A549 (cell line): ENCODE results near the gene SUSD1. TPM values are rescaled to one million over a fixed set of nuclear protein-coding genes. Genes with fewer than 3 reads are reported as not detected.

Experiments
- ATAC-seq, 2 experiments: fragments of 200-7000 bp in 1 of 2; fragments of >200 bp in 1 of 2; cut with Nextera tagmentation in 1 of 2; cut with Tn5 transposase in 1 of 2; 3 replicates each; pipeline versions ENCODE4 v1.8.0 to v1.9.1; 2018 to 2020; ENCODE audit warnings: mild to moderate bottlenecking in 1 of 2, moderate library complexity in 1 of 2
- CTCF ChIA-PET: fragments of 300-600 bp; sonication (Branson Sonifier 250); formaldehyde crosslinking; extraction: SDS; loops from one replicate; lab custom pipeline; 2021; ENCODE audit warnings: antibody characterized with exemption, inconsistent platforms; lab: Yijun Ruan, JAX
- POLR2A ChIA-PET: fragments of 350-600 bp; formaldehyde crosslinking; extraction: SDS; loops from one replicate; lab custom pipeline; 2021; ENCODE audit warnings: antibody characterized with exemption, inconsistent platforms; lab: Yijun Ruan, JAX
- DNase-seq, 2 experiments: peaks; one replicate each; pipeline versions ENCODE4 v3.0.0 to v3.0.0-alpha.2; 2011 to 2016; ENCODE audit warnings: low read depth in 1 of 2, low spot score in 1 of 2
- FAIRE-seq: peaks from 2 replicates; lab custom pipeline; 2011; peaks lifted over from hg19 to GRCh38; lab: Jason Lieb, UNC
- H3K27ac ChIP-seq, 2 experiments: fragments of >200 bp; sonication (Bioruptor Twin); formaldehyde crosslinking; 3 replicates each; pipeline ENCODE4 v1.5.1; 2016 to 2017
- H3K4me1 ChIP-seq: fragments of >200 bp; sonication (Bioruptor Twin); formaldehyde crosslinking; 3 replicates; pipeline ENCODE4 v1.6.1; 2016
- H3K4me2 ChIP-seq: fragments of >200 bp; sonication (Bioruptor Twin); formaldehyde crosslinking; 3 replicates; pipeline ENCODE4 v1.6.1; 2016
- H3K4me3 ChIP-seq: fragments of >200 bp; sonication (Bioruptor Twin); formaldehyde crosslinking; 3 replicates; pipeline ENCODE4 v1.5.1; 2016
- H3K9me3 ChIP-seq: fragments of >200 bp; sonication (Bioruptor Twin); formaldehyde crosslinking; 3 replicates; pipeline ENCODE4 v1.6.1; 2016
- BHLHE40 ChIP-seq: IDR thresholded peaks from 2 replicates; pipeline ENCODE4 v1.6.1; 2012; ENCODE audit warnings: low read depth, low read length, inconsistent platforms
- CHD2 ChIP-seq: fragments of 150-350 bp; IDR thresholded peaks from 2 replicates; pipeline ENCODE4 v1.6.1; 2014; ENCODE audit warnings: low read length; ENCODE audit not compliant: partially characterized antibody
- CTCF ChIP-seq: fragments of >200 bp; sonication (Bioruptor Twin); formaldehyde crosslinking; IDR thresholded peaks from 3 replicates; pipeline ENCODE4 v1.5.1; 2016
- EHF ChIP-seq: fragments of 250-450 bp; sonication (Bioruptor Pico); IDR thresholded peaks from 2 replicates; pipeline ENCODE4 v1.5.0; 2020; ENCODE audit warnings: mild to moderate bottlenecking
- EHMT2 ChIP-seq: fragments of 200-600 bp; sonication (generic); IDR thresholded peaks from 2 replicates; pipeline ENCODE4 v1.6.1; 2016; ENCODE audit warnings: antibody characterized with exemption, low read depth, mild to moderate bottlenecking, moderate library complexity
- ELK1 ChIP-seq: fragments of 150-350 bp; IDR thresholded peaks from 2 replicates; pipeline ENCODE4 v1.6.1; 2014; ENCODE audit warnings: low read depth, mild to moderate bottlenecking, low read length
- ESRRA ChIP-seq: fragments of 150-350 bp; IDR thresholded peaks from 2 replicates; pipeline ENCODE4 v1.6.1; 2014; ENCODE audit warnings: mild to moderate bottlenecking, low read length, borderline replicate concordance
- FOSL2 ChIP-seq, 2 experiments: fragments of 450-650 bp in 1 of 2; fragments of >200 bp in 1 of 2; sonication (Bioruptor Twin) in 1 of 2; formaldehyde crosslinking; IDR thresholded peaks; 2 replicates each; pipeline versions ENCODE4 v1.5.0 to v1.6.1; 2016 to 2020; ENCODE audit warnings: mild to moderate bottlenecking in 1 of 2, moderate library complexity in 1 of 2
- FOXS1 ChIP-seq: fragments of 250-450 bp; sonication (Bioruptor Pico); IDR thresholded peaks from 2 replicates; pipeline ENCODE4 v1.5.0; 2020; ENCODE audit warnings: mild to moderate bottlenecking, moderate library complexity
- HMGXB4 ChIP-seq: fragments of 250-450 bp; sonication (Bioruptor Pico); IDR thresholded peaks from 2 replicates; pipeline ENCODE4 v1.5.0; 2021; ENCODE audit warnings: mild to moderate bottlenecking, moderate library complexity, borderline replicate concordance
- HOXB13 ChIP-seq: fragments of 250-450 bp; sonication (Bioruptor Pico); IDR thresholded peaks from 2 replicates; pipeline ENCODE4 v1.5.0; 2020; ENCODE audit warnings: low read depth, mild to moderate bottlenecking, moderate library complexity
- JUNB ChIP-seq: fragments of >200 bp; sonication (Bioruptor Twin); formaldehyde crosslinking; IDR thresholded peaks from 2 replicates; pipeline ENCODE4 v1.6.1; 2016
- KDM1A ChIP-seq: fragments of 200-600 bp; sonication (generic); IDR thresholded peaks from 2 replicates; pipeline ENCODE4 v1.6.1; 2016; ENCODE audit warnings: low read depth, mild to moderate bottlenecking
- KDM5A ChIP-seq: fragments of 200-600 bp; sonication (generic); IDR thresholded peaks from 2 replicates; pipeline ENCODE4 v1.6.1; 2016; ENCODE audit warnings: antibody characterized with exemption, mild to moderate bottlenecking
- MAZ ChIP-seq: fragments of 150-350 bp; IDR thresholded peaks from 2 replicates; pipeline ENCODE4 v1.6.1; 2014; ENCODE audit warnings: antibody characterized with exemption, low read depth, low read length, borderline replicate concordance
- MYC ChIP-seq: IDR thresholded peaks from 2 replicates; pipeline ENCODE4 v1.6.1; 2012; ENCODE audit warnings: mild to moderate bottlenecking, inconsistent platforms, low read length, improper control_type of control experiment, borderline replicate concordance
- PBX3 ChIP-seq: IDR thresholded peaks from 2 replicates; pipeline ENCODE4 v1.6.1; 2012
- SREBF2 ChIP-seq: fragments of 450-650 bp; IDR thresholded peaks from 2 replicates; pipeline ENCODE4 v1.6.1; 2014; ENCODE audit warnings: mild to moderate bottlenecking, moderate library complexity
- TFCP2L1 ChIP-seq: fragments of 250-450 bp; sonication (Bioruptor Pico); IDR thresholded peaks from 2 replicates; pipeline ENCODE4 v1.5.0; 2021; ENCODE audit warnings: mild to moderate bottlenecking
- TP53 ChIP-seq: fragments of 250-450 bp; sonication (Bioruptor Pico); IDR thresholded peaks from 2 replicates; pipeline ENCODE4 v1.5.0; 2021; ENCODE audit warnings: mild to moderate bottlenecking, moderate library complexity
- ZNF302 ChIP-seq: fragments of 250-450 bp; sonication (Bioruptor Pico); IDR thresholded peaks from 2 replicates; pipeline ENCODE4 v1.9.0; 2021; ENCODE audit warnings: inconsistent platforms, mild to moderate bottlenecking, moderate library complexity
- ZSCAN20 ChIP-seq: fragments of 250-450 bp; sonication (Bioruptor Pico); IDR thresholded peaks from 2 replicates; pipeline ENCODE4 v1.8.0; 2022; ENCODE audit warnings: mild to moderate bottlenecking, moderate library complexity
- WGBS: methylation state at CpG from one replicate; pipeline ENCODE4 v1.1.6; 2017; ENCODE audit errors: missing lambda C conversion rate; 5-methylcytosine and 5-hydroxymethylcytosine counted together
- polyA plus RNA-seq, 4 experiments: library from polyadenylated mRNA; depleted of rRNA in 3 of 4; stranded (reverse); fragments of >200 nt; fragmentation: RNase III in 1 of 4; extraction: RNeasy Plus Mini Kit Qiagen cat#74134 plus additional on column Dnase treatment in 1 of 4; gene quantifications; 2 replicates in 3 of 4; 3 replicates in 1 of 4; pipeline ENCODE4 v1.2.3, GENCODE V29; 2011 to 2017

The SUSD1 gene
- polyA plus RNA-seq, 2 of the 4 experiments (the other 2 are of a cell fraction) = 15.7 to 18.6 TPM

- peak overlapping the region in 1 of 2 experiments; percentile 36; a peak in 1 of 6 replicates for H3K27ac ChIP-seq
- CTCF ChIA-PET = interaction anchor here (0.9 kb wide), 1 partner anchor 17 kb away, joined by 4 read pairs; no protein-coding TSS in a partner anchor
- FAIRE-seq = no peak
- DNase-seq = no peak
- 86% methylated on average over 10 of the region's 10 CpGs for WGBS
- H3K4me3 ChIP-seq = no peak overlapping the region
- H3K9me3 ChIP-seq = peaks cover 12% of the 10 kb centered on the region
- peaks cover 10% of the 10 kb centered on the region; the same call in 2 of the 3 replicates for H3K4me1 ChIP-seq
- POLR2A ChIA-PET = no interaction called here
- no peak for ATAC-seq
- H3K4me2 ChIP-seq = no peak overlapping the region
- no peak for TF ChIP-seq HMGXB4
- TF ChIP-seq MAZ = no peak
- no peak for TF ChIP-seq EHMT2
- TF ChIP-seq TFCP2L1 = no peak
- no peak for TF ChIP-seq CHD2
- no peak for TF ChIP-seq KDM1A
These were observed 180.2 kb downstream of the SUSD1 start for GRCh38 chr9:111994831-111995458.

GRCh38 chr9:111993319-111993718, 181.8 kb downstream of the SUSD1 start:
- Histone ChIP-seq H3K27ac (0 out of 6 replicates have a peak overlapping the region, but pooled peaks of 1 of the 2 experiments have one; percentile 3), H3K4me1 (peaks cover 10% of the 10 kb centered on the region; the same call in 2 of the 3 replicates), H3K4me2 (no peak overlapping the region), H3K9me3 (peaks cover 12% of the 10 kb centered on the region), H3K4me3 (no peak overlapping the region)
- FAIRE-seq = no peak
- WGBS = 67% methylated on average over 1 of the region's 1 CpG
- no peak for TF ChIP-seq CTCF
- no peak for TF ChIP-seq FOXS1 (CRISPR knock-in tag)
- TF ChIP-seq ESRRA = no peak
- TF ChIP-seq SREBF2 = no peak
- TF ChIP-seq EHF (CRISPR knock-in tag) = no peak
- TF ChIP-seq MYC = no peak
- TF ChIP-seq ZSCAN20 (CRISPR knock-in tag) = no peak
- no peak for TF ChIP-seq TP53
- TF ChIP-seq EHMT2 = no peak
- no peak for TF ChIP-seq CHD2
- no peak for TF ChIP-seq JUNB
- no peak for TF ChIP-seq ELK1
- TF ChIP-seq PBX3 = no peak
- no peak for TF ChIP-seq HOXB13 (CRISPR knock-in tag)
- TF ChIP-seq KDM5A = no peak
- no peak for TF ChIP-seq FOSL2 (IDR thresholded peaks at IDR 0.05)
- TF ChIP-seq FOSL2 (CRISPR knock-in tag; IDR thresholded peaks at IDR 0.05) = no peak
- TF ChIP-seq BHLHE40 = no peak
- no peak for TF ChIP-seq ZNF302
- ChIA-PET POLR2A (no interaction called here), CTCF (interaction anchor here (0.7 to 1.3 kb wide), 4 partner anchors 16 to 103 kb away, joined by 3 to 4 read pairs (median 4); no protein-coding TSS in a partner anchor)
- no peak for ATAC-seq
- DNase-seq = no peak
